SK-N-MC (cell line): ENCODE measurements around the gene TTC28.

ENCODE experiments used
- EZH2 ChIP-seq: fragments of 200-600 bp; sonication (generic); IDR thresholded peaks from one replicate; pipeline ENCODE4 v1.6.1; 2017; ENCODE audit warnings: antibody characterized with exemption
- POLR2AphosphoS5 ChIP-seq: IDR thresholded peaks from 2 replicates; pipeline ENCODE4 v1.6.1; 2012; ENCODE audit warnings: mild to moderate bottlenecking, low read depth, low read length, borderline replicate concordance

DNA sequence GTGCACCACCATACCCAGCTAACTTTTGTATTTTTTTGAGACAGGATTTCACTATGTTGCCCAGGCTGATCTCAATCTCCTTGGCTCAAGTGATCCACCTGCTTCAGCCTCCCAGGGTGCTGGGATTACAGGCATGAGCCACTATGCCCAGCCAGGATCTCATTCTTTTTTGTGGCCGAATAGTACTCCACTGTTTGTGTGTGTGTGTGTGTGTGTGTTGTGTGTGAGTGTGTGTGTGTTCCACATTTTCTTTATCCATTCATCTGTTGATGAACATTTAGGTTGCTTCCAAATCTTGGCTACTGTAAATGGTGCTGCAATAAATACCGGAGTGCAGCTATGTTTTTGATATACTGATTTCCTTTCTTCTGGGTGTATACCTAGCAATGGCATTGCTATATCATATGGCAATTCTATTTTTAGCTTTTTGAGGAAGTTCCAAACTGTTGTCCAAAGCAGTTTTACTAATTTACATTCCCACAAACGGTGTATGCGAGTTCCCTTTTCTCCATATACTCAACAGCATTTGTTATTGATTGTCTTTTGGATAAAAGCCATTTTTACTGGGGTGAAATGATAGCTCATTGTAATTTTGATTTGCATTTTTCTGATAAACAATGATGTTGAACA lies 105.4 kb downstream of the TTC28 start:
- TF ChIP-seq POLR2AphosphoS5 = no peak
- no peak for TF ChIP-seq EZH2
